Endometrial microvascular endothelial cells (primary cell): ENCODE results near the gene LSP1. TPM values are rescaled to one million over a fixed set of nuclear protein-coding genes. Genes with fewer than 3 reads are reported as not detected.

ENCODE experiments used
- in situ Hi-C: cut with HindIII; loops from 2 replicates; pipeline ENCODE4 v1.10.0; 2017; ENCODE audit warnings: low sequenced_read_pairs, low pct_unique_long_range_greater_than_20kb; ENCODE audit errors: inconsistent ontology term
- total RNA-seq: library from RNA; depleted of rRNA; stranded (reverse); fragments of >200 nt; gene quantifications from one replicate; pipeline ENCODE4 v1.2.3, GENCODE V29; 2015; ENCODE audit errors: inconsistent ontology term

The LSP1 gene
- total RNA-seq, 1 donor from 2014 or later: not detected

DNA sequence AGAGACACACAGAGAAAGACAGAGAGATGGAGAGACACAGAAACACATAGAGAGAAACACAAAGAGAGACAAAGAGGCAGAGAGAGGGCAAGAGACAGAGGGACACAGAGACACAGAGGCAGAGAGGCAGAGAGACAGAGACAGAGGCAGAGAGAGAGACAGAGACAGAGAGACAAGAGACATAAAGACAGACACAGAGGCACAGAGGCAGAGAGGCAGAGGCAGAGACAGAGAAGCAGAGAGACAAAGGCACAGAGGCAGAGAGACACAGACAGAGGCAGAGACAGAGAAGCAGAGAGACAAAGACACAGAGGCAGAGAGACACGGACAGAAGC is 7.8 kb upstream of the LSP1 start:
- in situ Hi-C loops: no loop called here

DNA sequence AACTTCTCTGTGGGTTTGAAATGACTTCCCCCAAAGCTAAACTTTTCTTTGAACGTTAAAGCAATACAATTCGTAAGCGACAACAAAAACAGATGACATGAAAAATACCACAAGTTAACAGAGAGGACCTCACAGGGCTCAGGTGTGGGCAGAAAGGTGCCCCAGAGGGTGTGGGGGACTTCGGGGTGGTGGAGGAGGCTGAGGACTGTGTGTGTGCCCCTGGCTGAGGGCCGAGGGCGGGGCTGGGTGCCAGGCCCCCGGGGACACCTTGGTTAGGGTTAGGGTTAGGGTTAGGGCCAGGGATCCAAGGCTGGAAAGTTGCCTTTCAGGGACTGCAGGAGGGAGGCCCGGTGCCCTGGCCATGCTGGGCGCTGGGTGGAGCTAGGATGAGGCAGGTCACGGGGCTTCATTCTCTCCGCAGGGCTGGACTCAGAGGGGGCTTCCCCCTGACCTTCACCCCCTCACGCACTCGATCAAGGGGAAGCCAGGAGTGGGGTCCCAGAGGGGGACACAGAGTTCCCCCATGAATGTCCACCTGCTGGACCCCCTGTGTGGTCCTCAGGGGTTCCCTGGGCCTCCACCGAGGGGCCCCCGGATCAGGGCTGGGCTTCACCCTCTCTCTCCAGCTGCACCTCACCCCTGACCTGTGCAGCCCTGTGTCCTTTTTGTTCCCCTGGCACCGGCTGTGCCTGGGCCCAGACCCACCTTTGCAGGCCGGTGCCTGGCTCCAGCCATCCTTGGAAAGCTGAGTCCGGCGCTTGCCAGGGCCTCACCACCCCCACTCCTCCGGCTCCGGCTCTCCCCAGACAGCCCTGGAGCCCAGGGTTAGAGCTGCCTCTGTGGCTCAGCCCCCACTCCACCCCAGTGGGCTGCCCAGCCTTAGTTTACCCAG is 7.1 kb upstream of the LSP1 start:
- in situ Hi-C loops: no loop called here

DNA sequence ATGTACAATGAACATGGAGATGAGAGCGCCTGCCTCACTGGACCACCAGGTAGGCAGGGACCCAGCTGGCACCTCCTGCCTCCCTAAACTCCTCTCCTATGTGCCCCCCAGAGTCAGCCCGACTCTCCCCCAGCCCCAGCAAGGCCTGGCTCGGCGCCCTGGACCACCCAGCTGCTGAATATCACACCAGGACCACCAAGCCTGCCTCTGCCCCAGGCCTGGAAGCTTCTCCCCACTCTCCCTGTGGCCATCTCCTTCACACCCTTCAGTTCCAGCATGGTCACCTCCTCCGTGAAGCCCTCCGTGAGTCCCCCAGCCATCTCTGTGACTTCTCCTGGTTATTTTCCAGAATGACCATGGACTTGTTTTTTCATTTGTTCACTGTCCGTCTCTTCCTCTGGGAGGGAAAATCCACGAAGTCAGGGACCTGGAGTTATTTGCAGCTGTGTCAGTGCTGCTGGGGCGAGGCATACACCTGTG is 6.4 kb upstream of the LSP1 start:
- in situ Hi-C loops: no loop called here

DNA sequence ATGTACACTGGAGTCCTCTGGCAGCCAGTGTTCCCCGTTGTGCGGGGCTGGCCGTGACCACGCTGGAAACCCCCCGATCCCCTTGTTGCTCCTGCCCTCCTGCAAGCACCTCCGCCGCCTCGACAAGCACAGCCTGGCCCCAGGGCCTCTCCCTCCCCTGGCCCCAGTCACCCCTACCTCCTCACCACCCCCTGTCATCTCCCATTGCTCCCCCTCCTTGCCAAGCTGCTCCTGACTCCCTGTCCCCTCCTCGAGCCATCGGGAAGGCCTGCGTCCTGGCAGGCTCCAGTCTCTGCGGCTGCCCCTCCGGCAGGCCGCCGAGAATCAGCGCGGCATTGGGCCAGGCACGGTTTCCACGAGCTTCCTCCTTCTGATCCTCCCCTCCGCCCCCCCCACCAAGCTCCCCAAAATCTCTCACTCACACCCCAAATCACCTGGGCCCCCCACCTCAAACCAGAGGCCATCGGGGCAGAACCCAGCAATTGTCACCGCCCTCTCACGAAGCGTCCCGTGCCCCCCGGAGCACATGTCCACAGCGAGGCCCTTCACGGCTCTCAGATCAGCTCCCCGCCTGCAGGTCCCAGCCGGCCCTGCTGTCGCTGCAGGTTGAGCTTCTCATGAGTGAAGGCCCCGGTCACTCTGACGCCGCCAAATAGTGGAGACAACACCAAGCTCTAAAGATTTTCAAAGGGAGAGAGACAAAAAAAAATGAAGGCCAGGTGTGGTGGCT is 5.7 kb upstream of the LSP1 start:
- in situ Hi-C loops: no loop called here

DNA sequence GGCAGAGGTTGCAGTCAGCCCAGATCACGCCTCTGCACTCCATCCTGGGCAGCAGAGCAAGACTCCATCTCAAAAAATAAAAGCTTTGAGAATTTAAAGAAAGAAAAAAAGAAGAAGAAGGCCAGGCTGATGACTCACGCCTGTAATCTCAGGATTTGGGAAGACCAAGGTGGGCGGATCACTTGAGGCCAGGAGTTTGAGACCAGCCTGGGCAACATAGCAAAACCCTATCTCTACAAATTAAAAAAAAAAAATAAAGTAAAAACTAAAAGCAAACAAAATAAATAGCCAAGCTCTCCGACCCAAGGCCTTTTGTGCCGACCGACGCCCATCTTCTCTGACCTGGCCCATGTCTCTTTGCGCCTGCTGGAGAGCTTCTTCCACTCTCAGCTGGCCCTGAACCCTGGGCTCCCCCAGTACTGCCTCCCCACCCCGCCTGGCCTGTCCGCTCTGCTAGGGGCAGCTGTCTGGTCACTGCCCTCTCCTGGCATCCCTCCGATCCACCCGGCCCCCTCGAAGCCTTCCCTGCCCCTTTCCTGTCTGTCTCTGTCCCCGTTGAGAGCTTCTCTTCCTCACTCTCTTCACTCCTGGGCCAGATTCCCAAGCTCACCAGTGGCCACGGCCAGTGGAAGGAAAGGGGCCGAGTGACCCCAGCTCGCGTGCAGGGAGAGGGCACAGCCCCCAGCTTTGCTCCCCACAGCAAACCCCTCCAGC is 4.8 kb upstream of the LSP1 start:
- in situ Hi-C loops: no loop called here

DNA sequence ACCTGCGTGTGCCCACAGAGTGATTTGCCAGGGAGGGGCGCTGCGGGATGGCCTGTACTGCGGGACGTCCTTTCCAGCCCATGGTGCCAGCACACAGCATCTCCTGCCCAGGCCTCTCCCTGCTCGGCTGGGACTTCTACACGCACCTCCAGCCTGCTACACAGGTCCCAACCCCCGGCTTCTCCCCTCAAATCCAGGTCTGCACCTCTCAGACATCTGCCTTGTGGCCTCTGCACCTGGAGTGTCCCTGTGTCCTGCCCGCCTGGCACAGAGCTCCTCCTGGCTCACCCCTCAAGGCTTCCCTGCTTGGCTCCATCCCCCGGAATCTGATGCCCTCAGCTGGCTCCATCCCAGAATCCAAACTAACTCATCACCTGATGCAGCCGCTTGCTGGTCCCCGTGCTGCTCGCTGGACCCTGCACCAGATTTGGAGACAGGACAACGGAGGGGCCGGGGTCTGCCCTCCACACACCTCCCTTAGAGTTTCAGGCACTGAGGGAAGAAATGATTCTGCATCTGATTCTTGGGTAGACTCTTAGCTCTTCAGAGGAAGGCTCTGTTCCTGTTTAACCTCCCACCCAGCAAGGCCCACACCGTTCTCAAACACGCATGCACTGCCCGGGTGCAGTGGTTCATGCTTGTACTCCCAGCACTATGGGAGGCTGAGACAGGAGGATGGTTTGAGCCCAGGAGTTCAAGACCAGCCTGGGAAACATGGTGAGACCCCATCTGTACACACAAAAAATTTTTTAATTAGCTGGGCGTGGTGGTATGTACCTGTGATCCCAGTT is 4.0 kb upstream of the LSP1 start:
- in situ Hi-C loops: no loop called here

DNA sequence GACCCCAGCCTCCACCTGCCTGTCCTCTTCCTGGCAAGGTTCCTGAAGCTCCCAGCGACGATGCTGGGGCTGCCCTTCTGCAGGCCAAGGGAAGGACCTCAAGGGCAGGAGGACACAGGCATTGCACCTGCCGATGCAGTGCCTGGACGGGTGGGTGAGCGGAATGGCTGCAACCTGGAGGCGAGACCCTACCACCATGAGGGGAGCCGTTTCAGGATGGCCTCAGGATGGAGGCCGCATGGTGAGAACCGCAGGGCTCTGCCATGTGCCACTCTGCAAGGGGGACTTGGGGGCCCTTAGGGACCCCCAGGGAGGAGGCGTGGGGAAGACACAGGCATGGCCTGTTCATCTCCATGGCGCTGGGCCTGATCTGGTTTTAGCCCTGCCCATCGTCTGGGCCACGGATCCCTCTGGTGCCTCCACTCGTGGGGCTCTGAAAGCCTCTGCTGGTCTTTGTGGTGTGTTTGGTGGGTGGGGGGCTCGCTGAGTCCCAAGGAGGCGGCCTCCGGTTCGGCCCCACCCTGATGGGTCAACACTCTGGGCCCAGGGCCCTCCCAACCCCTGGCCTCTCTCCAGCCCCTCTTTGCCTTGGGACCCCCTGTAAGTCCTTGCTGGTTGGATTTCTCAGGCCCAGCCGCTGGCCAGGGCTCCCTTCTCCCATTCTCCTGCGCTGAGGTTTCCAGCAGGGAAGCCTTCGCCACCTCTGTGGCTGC is 1.3 kb upstream of the LSP1 start:
- in situ Hi-C loops: no loop called here

DNA sequence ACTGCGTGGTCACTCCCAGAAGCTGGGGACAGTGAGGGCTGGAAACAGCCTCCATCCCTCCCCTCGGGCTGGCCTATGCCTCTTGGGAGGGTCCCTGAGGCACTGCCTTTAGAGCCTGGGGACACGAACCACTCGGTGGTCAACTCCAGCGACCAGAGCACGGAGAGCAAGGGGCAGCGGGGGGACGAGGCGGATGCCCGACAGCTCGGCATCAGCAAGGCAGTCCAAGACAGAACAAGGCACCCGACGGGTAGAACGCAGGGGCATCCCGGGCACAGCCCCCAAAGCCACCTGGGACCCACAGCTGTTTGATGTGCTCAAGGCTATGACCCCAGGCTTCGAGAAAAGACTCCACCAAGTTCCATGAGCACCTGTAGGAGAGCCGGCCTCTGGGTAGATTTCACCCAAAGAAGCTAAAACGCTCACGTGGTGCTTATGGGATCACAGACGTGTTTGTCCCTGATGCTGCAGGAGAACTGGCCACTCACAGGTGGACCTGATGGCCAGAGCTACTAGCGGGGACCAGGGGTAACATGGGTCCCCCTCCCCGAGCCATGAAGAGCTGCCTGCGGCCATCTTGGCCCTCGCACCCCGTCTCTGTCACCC is 510 bp upstream of the LSP1 start:
- in situ Hi-C loops: no loop called here

DNA sequence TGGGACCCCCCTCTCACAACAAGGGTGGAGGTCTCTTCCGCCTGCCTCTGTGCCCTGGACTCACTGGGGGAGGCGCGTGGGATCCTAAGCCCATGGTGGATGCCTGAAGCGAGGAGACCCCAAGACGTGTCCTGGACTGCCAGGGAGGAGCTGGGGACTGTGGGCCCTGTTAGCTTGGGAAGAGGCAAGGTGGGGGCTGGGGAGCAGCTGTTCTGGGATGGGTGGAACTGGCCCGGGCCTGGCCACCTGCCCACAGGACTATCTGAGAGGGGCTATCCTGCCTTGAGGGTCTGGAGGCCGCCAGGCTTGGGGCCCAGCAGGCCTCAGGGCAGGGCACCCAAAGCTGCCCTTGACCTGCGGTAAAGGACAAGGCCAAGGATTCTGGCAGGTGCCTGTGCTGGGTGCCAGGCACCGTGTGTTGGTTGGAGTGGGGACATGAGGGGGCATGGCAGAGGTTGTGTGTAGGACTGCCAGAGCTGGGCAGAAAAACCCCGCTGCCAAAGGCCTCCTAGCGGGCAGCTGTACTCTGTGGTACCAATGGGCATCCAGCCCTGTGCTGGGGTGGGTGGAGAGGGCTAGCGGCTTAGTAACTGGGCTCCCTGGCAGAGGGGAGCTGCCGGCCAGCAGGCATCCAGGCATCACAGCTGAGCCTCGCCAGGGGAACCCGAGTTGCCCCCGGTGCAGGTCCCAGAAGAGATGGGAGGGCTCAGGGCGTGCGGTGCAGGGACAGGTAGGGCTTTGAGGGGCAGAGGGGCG is 670 bp downstream of the LSP1 start:
- in situ Hi-C loops: no loop called here

DNA sequence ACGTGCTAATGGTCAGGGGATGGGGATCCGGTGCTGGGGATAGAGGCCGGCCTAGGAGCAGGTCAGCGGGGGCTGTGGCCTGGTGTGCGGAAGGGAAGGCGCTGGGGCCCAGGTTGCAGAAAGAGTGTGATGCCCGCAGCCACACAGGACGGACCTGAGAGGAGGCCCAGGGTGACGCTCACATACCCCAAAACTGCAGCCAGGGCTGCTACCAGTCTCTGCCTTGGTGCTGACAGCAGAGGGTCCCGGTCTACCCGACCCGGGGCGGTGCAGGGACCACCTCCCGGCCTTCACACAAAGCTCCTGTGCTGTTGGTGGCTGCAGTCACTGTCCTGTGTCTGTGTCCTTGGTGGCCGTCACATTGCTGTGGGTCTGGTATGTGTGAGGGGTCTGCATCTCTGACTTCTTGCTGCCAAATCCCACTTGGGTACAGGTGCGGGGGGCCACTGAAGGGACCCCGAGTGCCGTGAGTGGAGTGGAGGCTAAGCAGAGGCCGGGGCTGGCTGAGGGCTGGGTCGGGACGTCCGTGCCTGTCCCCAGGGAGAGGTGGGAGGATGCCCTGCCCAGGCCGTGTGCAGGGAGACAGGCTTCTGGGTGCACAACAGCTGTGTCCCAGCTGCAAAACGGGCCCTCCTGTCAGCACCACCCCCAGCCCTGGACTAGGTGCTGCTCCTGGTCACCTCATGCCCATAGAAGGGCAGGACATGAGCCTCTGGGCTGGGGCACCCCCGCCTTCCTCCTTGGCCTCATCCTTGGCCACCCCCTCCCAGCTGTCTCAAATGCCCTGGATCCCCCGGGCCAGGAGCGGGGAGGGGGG is 1.5 kb downstream of the LSP1 start:
- in situ Hi-C loops: no loop called here

DNA sequence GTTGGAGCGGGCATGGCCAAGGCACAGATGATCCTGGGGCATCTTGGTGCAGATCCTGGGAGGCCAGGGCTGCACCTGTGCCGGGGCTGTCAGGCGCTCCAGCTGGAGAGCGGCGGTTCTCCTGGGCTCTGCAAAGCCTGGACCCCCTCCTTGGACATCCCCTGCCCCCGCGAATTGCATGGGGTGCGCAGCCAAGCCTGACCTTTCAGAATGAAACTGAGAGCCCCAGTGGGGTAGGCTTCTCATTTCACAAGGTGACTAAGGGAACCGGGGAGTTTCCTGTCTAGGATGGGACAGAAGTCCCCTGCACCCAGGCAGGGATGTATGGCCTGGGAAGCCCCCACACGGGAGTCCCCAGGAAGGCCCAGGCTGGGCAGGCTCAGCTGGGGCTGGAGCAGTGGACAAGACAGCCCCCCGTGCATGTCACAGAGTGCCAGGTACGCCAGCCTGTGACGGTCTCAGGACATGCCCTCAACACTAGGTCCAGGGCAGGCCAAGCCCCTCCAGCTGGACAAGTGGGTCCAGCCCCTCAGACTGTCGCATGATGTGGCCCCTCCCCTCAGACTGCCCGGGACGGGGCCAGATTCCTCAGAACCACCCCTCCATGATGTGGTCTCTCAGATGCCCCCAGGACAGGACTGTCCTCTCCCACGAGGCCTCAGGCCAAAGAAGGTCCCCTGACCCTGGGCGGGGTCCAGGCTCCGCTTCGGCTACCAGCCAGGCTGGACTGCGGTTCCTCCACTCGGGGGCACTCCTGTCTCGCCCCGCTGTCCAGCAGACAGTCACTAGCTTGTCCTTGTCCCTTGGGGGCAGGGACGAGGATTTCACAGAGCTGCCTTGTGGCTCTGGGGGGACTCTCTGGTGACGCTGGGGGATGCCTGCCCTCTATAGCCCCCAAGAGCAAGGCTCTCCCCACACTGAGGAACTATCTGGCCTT is 2.3 kb downstream of the LSP1 start:
- in situ Hi-C loops: no loop called here

DNA sequence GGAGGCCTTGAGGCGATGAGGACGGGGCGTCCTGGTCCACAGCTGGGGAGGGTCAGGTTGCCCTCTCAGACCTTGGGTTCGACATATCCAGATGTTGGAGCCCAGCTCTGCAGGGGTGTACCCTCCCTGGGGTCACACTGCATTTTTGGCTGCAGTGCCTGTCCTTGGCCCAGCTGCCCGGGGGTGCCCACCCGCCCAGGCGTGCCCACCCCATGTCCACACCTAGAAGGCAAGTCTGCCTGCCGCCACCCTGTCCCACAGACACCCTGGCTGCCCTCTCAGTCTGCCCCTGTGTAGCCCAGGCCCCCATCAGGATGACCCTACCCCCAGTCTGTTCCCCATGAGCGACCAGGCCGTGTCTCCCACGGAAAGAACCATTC is 3.0 kb downstream of the LSP1 start:
- in situ Hi-C loops: no loop called here

DNA sequence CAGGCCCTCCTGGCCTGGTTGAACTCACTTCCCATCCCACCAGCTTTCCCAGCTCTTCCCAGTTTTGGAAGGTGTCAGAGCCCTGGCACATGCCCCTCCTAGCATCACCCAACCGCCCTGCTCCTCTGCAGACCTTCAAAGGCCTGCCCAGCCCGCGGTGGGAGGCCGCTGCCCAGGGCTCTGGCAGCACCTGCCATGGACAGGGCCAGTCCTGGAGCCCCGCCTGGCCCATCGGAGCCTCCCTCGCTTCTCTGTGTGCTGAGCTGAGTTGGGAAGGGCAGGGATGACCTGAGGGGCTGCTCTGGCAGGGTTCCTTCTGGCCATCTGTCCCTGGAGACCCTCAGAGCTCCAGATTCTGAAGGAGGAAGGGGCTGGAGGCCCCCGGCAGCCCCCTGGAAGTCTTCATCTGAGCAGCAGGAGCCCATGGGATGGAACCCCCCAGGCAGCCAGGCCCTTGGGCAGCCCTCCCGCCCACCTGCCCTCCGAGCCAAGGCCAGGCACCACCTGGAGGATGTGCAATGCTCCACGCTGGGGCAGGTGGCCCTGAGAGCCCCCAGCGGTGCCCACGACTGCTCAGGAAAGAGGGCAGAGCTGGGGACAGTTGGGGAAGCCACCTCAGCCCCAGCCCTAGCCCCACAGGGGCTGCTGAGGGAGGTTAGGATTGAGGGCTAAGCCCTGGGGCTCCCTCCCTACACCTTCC is 3.6 kb downstream of the LSP1 start:
- in situ Hi-C loops: no loop called here

DNA sequence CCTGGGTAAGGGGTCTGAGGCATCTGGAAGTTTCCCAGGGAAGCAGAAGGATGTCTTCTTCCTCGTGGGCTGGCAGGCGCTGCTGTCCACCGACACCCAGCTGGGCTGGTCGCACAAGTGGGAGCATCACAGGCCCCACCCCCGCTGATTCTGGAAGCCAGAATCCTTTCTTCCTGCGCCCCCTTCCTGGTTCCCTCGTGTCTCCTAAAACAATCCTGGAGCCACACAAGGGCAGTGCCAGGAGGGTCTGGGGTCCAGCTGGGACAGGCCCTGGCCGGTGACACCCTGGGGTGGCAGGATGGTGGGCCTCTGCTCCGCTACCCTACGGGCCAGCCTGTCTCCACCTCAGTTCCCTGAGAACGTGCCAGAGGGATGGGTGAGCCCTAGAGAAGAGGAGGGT is 4.2 kb downstream of the LSP1 start:
- in situ Hi-C loops: no loop called here

DNA sequence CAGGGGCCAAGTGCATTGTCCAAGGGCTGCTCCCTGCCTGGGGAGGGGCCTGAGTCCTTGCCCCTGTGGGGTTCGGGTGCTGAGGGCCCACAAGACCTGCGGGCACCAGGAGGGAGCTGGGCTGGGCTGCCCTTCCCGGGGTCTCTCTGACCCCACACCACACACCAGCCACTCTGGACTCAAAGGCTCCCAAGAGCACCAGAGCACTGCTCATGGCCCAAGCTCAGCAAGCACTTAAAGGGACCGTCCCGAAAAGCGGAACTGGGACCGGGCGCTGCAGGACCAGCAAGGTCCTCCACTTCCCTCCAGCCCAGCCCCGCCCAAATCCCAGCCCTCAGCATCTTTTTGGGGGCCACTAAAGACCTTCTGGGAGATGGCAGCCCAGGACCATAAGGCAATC is 5.3 kb downstream of the LSP1 start:
- in situ Hi-C loops: no loop called here
